Stimulated activated CD4-positive, alpha-beta T cell treated with anti-CD3 and anti-CD28 coated beads, Interleukin-4, amount 100 ng/mL, for 1 hour (primary cell): ENCODE measurements around the gene SIX4.

Experiments
- DNase-seq: peaks from one replicate; pipeline ENCODE4 v3.0.0-alpha.2; 2020

The SIX4 gene

GRCh38 chr14:60721326-60722106 is 2.6 kb downstream of the SIX4 start:
- DNase-seq: peak; percentile 70

- no peak for DNase-seq
Observed at GRCh38 chr14:60720962-60721325, 3.2 kb downstream of the SIX4 start.

- no peak for DNase-seq
Observed at GRCh38 chr14:60720391-60720790, 3.8 kb downstream of the SIX4 start.

- DNase-seq: no peak
Observed at GRCh38 chr14:60713513-60713912, 10.6 kb downstream of the SIX4 start.

- no peak for DNase-seq
Observed at GRCh38 chr14:60710494-60710893, 13.7 kb downstream of the SIX4 start.

- DNase-seq: no peak
Observed at GRCh38 chr14:60707858-60708257, 16.3 kb downstream of the SIX4 start.

GRCh38 chr14:60705100-60705499 is 19.1 kb downstream of the SIX4 start:
- DNase-seq: no peak

GRCh38 chr14:60700598-60700997 is 23.6 kb downstream of the SIX4 start:
- no peak for DNase-seq

GRCh38 chr14:60695327-60695726 is 28.8 kb downstream of the SIX4 start:
- DNase-seq: no peak

GRCh38 chr14:60691383-60692113 is 32.6 kb downstream of the SIX4 start:
- no peak for DNase-seq

- no peak for DNase-seq
Observed at GRCh38 chr14:60686865-60687264, 37.3 kb downstream of the SIX4 start.

- no peak for DNase-seq
Observed at GRCh38 chr14:60684203-60684602, 39.9 kb downstream of the SIX4 start.

- no peak for DNase-seq
Observed at GRCh38 chr14:60681271-60681670, 42.9 kb downstream of the SIX4 start.

GRCh38 chr14:60680511-60680910 is 43.6 kb downstream of the SIX4 start:
- no peak for DNase-seq

- DNase-seq: no peak
Observed at GRCh38 chr14:60679566-60680258, 44.4 kb downstream of the SIX4 start.

GRCh38 chr14:60677701-60678100 is 46.5 kb downstream of the SIX4 start:
- no peak for DNase-seq

- DNase-seq: no peak
Observed at GRCh38 chr14:60670989-60671388, 53.2 kb downstream of the SIX4 start.

- DNase-seq: no peak
Observed at GRCh38 chr14:60668431-60669112, 55.6 kb downstream of the SIX4 start.

GRCh38 chr14:60665177-60665550 is 59.0 kb downstream of the SIX4 start:
- DNase-seq: no peak

GRCh38 chr14:60662982-60663381 is 61.2 kb downstream of the SIX4 start:
- no peak for DNase-seq

- no peak for DNase-seq
Observed at GRCh38 chr14:60661721-60662120, 62.4 kb downstream of the SIX4 start.
